ENCODE measurements around the gene NID2. TPM values are rescaled to one million over a fixed set of nuclear protein-coding genes. Genes with fewer than 3 reads are reported as not detected.

NID2 gene
- total RNA-seq, 1 donor, result 146 TPM

DNA sequence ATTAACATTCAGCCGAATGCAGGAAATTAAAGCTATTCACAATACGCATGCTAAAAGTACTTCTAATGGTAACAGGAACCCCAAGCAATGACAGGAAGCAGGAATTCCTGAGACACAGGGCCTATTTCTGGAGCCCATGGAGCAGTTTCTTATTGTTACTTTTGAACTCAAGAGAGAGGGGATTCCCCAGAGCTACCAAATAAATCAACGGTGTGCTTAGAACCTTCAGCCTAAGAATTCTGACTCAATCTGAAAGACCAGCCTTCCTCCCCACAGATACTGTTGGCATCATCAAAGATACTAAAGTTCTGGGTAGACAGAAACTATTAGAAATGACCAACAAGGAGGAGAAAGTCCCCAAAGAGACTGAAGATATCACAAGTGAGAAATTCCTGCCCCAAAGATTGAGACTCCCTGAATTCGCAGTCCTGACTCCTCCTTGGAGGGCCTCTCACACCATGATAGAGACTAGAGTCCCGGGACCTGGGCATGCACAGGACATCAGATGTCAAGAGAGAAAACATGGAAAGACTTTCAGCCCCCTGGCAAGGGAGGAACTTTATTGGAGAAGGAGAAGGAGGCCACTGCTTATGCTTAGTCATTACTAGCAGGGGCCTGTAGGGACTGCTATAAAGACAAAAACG lies 46.8 kb downstream of the NID2 start:
- H3K4me3 ChIP-seq (ENCODE audit: low read depth, low read length), result no peak overlapping the region
- DNase-seq (ENCODE audit: low read depth), result no peak
- TF ChIP-seq CTCF (IDR thresholded peaks at IDR 0.05; ENCODE audit: insufficient read depth, low read length), result no peak

DNA sequence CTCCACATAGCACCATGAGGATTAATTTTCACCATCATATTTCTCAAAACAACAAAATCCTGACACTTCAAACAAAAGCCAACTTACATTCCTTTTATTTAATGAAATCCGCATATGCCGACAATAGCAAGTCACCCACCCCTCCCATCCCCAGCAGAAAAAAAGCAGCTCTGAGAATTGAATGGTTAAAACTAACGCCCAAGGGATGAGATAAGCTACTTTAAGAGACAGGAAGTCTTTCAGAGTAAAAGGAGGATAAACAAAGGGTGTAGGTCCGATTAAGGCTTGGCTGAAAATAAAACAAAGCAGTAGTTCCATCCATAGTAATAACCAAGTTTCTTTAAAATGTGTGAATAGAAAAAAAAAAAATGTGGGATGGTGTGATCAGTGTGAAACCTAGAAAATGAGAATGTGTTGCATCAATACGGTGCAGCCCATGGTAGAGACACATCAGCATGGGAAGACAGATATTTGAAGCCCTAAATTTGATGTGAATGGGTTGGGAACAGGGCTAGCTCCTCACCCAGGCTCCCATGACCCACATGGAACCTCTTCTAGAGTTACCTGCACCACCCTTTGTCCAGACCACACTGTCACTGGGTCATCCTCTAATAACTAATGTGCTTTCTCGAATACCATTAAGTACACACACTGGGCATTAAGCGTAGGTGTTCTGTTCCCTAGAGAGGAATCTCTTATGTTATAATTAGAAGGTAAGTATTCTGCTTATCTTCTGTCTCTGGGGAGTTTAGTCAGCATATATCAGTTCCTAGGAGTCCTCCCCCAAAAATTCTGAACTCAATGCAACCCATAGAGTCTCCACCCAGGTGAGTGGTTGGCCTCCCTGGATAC lies 47.8 kb downstream of the NID2 start:
- peak; percentile 56 for DNase-seq (ENCODE audit: low read depth)
- no peak overlapping the region for H3K4me3 ChIP-seq (ENCODE audit: low read depth, low read length)
- TF ChIP-seq CTCF (IDR thresholded peaks at IDR 0.05; ENCODE audit: insufficient read depth, low read length), result no peak

GRCh38 chr14:52020161-52020714 lies 48.6 kb downstream of the NID2 start:
- no peak for DNase-seq (ENCODE audit: low read depth)
- TF ChIP-seq CTCF (IDR thresholded peaks at IDR 0.05; ENCODE audit: insufficient read depth, low read length), result no peak
- no peak overlapping the region for H3K4me3 ChIP-seq (ENCODE audit: low read depth, low read length)

- TF ChIP-seq CTCF (IDR thresholded peaks at IDR 0.05; ENCODE audit: insufficient read depth, low read length), result no peak
- no peak overlapping the region for H3K4me3 ChIP-seq (ENCODE audit: low read depth, low read length)
- DNase-seq (ENCODE audit: low read depth), result no peak
These were observed 49.9 kb downstream of the NID2 start for GRCh38 chr14:52018970-52019369.

DNA sequence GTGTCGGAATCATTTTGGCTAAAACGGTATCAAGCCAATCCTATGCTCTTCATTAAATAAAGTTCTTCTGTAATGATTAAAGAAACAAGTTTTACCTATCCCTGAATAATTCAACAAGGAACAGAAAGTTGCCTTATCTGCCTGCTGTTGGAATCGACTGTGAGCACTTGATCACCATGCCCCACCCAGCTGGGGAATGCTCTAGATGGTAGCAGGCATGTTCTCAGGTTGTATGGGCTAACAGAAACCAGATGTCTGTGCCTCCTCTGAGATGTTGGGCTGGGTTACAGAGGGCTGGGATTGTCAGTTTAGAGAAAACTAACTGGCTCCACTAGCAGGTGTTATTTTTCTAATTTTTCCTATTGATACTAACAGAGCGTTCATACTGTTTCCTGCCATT lies 50.6 kb downstream of the NID2 start:
- peak; percentile 39 for DNase-seq (ENCODE audit: low read depth)
- no peak overlapping the region for H3K4me3 ChIP-seq (ENCODE audit: low read depth, low read length)
- TF ChIP-seq CTCF (IDR thresholded peaks at IDR 0.05; ENCODE audit: insufficient read depth, low read length), result no peak

- no peak overlapping the region for H3K4me3 ChIP-seq (ENCODE audit: low read depth, low read length)
- no peak for DNase-seq (ENCODE audit: low read depth)
- TF ChIP-seq CTCF (IDR thresholded peaks at IDR 0.05; ENCODE audit: insufficient read depth, low read length), result peak; percentile 48
These were observed 53.3 kb downstream of the NID2 start for GRCh38 chr14:52015411-52016030.

Data from fibroblast of the aortic adventitia (primary cell).